HEK293T (cell line): Measurements from ENCODE around the gene EFCAB13.

ENCODE experiments used
- ELF4 ChIP-seq: fragments of 450-650 bp; IDR thresholded peaks from 2 replicates; pipeline ENCODE4 v1.6.1; 2017; ENCODE audit warnings: antibody characterized with exemption
- L3MBTL2 ChIP-seq: fragments of 450-650 bp; conservative IDR thresholded peaks from 2 replicates; pipeline ENCODE4 v1.6.1; 2016; ENCODE audit warnings: mild to moderate bottlenecking
- PKNOX1 ChIP-seq: fragments of 450-650 bp; IDR thresholded peaks from 2 replicates; pipeline ENCODE4 v1.6.1; 2016
- SP1 ChIP-seq: fragments of 450-650 bp; IDR thresholded peaks from 2 replicates; pipeline ENCODE4 v1.6.1; 2017
- SUZ12 ChIP-seq: fragments of 450-650 bp; IDR thresholded peaks from 2 replicates; pipeline ENCODE4 v1.6.1; 2016; ENCODE audit warnings: mild to moderate bottlenecking
- ZNF384 ChIP-seq: fragments of 450-650 bp; IDR thresholded peaks from 2 replicates; pipeline ENCODE4 v1.6.1; 2016

GRCh38 chr17:47276444-47276843 lies 47.3 kb upstream of the EFCAB13 start:
- TF ChIP-seq SUZ12 (no peak), PKNOX1 (no peak), ELF4 (no peak), SP1 (no peak), ZNF384 (no peak), L3MBTL2 (no peak)
